Neural cell (in vitro differentiated cells): ENCODE results near the gene PHACTR1. TPM values are rescaled to one million over a fixed set of nuclear protein-coding genes. Genes with fewer than 3 reads are reported as not detected.

Source experiments
- H2AFZ ChIP-seq: fragments of 200-600, 300-800 bp; sonication (generic), shearing (Covaris generic); 2 replicates; pipeline ENCODE4 v1.6.0; 2014; ENCODE audit warnings: low read depth, mild to moderate bottlenecking, antibody characterized with exemption, low read length, moderate library complexity
- H3F3A ChIP-seq: fragments of 200-600 bp; shearing (Covaris generic); 2 replicates; pipeline ENCODE4 v1.6.1; 2016; ENCODE audit warnings: mild to moderate bottlenecking, moderate library complexity, mixed read lengths, antibody characterized with exemption, low read length; ENCODE audit not compliant: insufficient read depth, poor library complexity, severe bottlenecking
- H3K27ac ChIP-seq: fragments of 200-600, 300-800 bp; sonication (generic), shearing (Covaris generic); 2 replicates; pipeline ENCODE4 v1.5.1; 2014; ENCODE audit warnings: mild to moderate bottlenecking, low read length, moderate library complexity
- H3K27me3 ChIP-seq: fragments of 300-800, 200-600 bp; sonication (generic), shearing (Covaris generic); 2 replicates; pipeline ENCODE4 v1.6.0; 2014; ENCODE audit warnings: mild to moderate bottlenecking, low read depth, low read length, moderate library complexity; ENCODE audit not compliant: insufficient read depth
- H3K36me3 ChIP-seq: fragments of 300-800, 200-600 bp; sonication (generic), shearing (Covaris generic); 2 replicates; pipeline ENCODE4 v1.5.1; 2014; ENCODE audit warnings: mild to moderate bottlenecking, antibody characterized with exemption, low read length, moderate library complexity; ENCODE audit not compliant: insufficient read depth
- H3K4me2 ChIP-seq: fragments of 300-800, 200-600 bp; sonication (generic), shearing (Covaris generic); 2 replicates; pipeline ENCODE4 v1.6.0; 2014; ENCODE audit warnings: mild to moderate bottlenecking, low read length
- H3K4me3 ChIP-seq: fragments of 300-800, 200-600 bp; sonication (generic), shearing (Covaris generic); 2 replicates; pipeline ENCODE4 v1.5.1; 2014; ENCODE audit warnings: mild to moderate bottlenecking, low read length, moderate library complexity
- H3K79me2 ChIP-seq: fragments of 200-600 bp; shearing (Covaris generic); replicated peaks from 2 replicates; pipeline ENCODE4 v1.6.0; 2014; ENCODE audit warnings: mild to moderate bottlenecking, low read length, moderate library complexity; ENCODE audit not compliant: insufficient read depth
- H3K9ac ChIP-seq: fragments of 300-800, 200-600 bp; sonication (generic), shearing (Covaris generic); 2 replicates; pipeline ENCODE4 v1.6.1; 2016; ENCODE audit warnings: mild to moderate bottlenecking, low read length, mixed read lengths
- H3K9me2 ChIP-seq: fragments of 200-600 bp; shearing (Covaris generic); 2 replicates; pipeline ENCODE4 v1.6.1; 2016; ENCODE audit warnings: mild to moderate bottlenecking, low read length, mixed read lengths; ENCODE audit not compliant: insufficient read depth
- H3K9me3 ChIP-seq: fragments of 200-600, 300-800 bp; sonication (generic), shearing (Covaris generic); 2 replicates; pipeline ENCODE4 v1.6.1; 2016; ENCODE audit warnings: mild to moderate bottlenecking, mixed run types, low read length, moderate library complexity, mixed read lengths
- H4K20me1 ChIP-seq: fragments of 200-600 bp; shearing (Covaris generic); 2 replicates; pipeline ENCODE4 v1.6.1; 2016; ENCODE audit warnings: mild to moderate bottlenecking, mixed run types; ENCODE audit not compliant: insufficient read depth
- EP300 ChIP-seq: fragments of 450-650 bp; conservative IDR thresholded peaks from 2 replicates; pipeline ENCODE4 v1.6.1; 2014; ENCODE audit warnings: antibody characterized with exemption, mild to moderate bottlenecking, moderate library complexity; ENCODE audit not compliant: poor library complexity, severe bottlenecking
- EZH2 ChIP-seq: fragments of 200-600, 300-800 bp; shearing (Covaris generic), sonication (generic); IDR thresholded peaks from 2 replicates; pipeline ENCODE4 v1.6.1; 2014; ENCODE audit warnings: antibody characterized with exemption, low read length, borderline replicate concordance, mild to moderate bottlenecking; ENCODE audit not compliant: insufficient read depth, poor library complexity, severe bottlenecking
- MXI1 ChIP-seq: fragments of 450-650 bp; conservative IDR thresholded peaks from 2 replicates; pipeline ENCODE4 v1.6.1; 2014; ENCODE audit warnings: antibody characterized with exemption, mild to moderate bottlenecking; ENCODE audit not compliant: poor library complexity, severe bottlenecking
- POLR2AphosphoS5 ChIP-seq: IDR thresholded peaks from 2 replicates; pipeline ENCODE4 v1.6.1; 2012
- RAD21 ChIP-seq: fragments of 450-650 bp; conservative IDR thresholded peaks from 2 replicates; pipeline ENCODE4 v1.6.1; 2014; ENCODE audit warnings: antibody characterized with exemption, mild to moderate bottlenecking, moderate library complexity
- REST ChIP-seq: IDR thresholded peaks from 2 replicates; pipeline ENCODE4 v1.6.1; 2012; ENCODE audit warnings: borderline replicate concordance
- SMC3 ChIP-seq: fragments of 450-650 bp; conservative IDR thresholded peaks from 2 replicates; pipeline ENCODE4 v1.6.1; 2014; ENCODE audit warnings: antibody characterized with exemption, mild to moderate bottlenecking, moderate library complexity; ENCODE audit not compliant: poor library complexity
- TAF1 ChIP-seq: IDR thresholded peaks from 2 replicates; pipeline ENCODE4 v1.6.1; 2012; ENCODE audit warnings: low read depth
- polyA plus RNA-seq: library from polyadenylated mRNA; depleted of rRNA; stranded (reverse); fragments of >200 nt; gene quantifications from 2 replicates; pipeline ENCODE4 v1.2.3, GENCODE V29; 2014
- TF ChIP-seq, protein P1 (sequence below): fragments of 450-650 bp; IDR thresholded peaks from 2 replicates; pipeline ENCODE4 v1.5.1; 2014; ENCODE audit warnings: antibody characterized with exemption, mild to moderate bottlenecking, moderate library complexity; ENCODE audit not compliant: poor library complexity, severe bottlenecking

Gene PHACTR1
- polyA plus RNA-seq, 1 donor from 2014 or later = 7.8 TPM

- TF ChIP-seq RAD21 = no peak
- TF ChIP-seq SMC3 = no peak
- no peak for TF ChIP-seq EP300
- no peak for TF ChIP-seq REST
- Histone ChIP-seq H3K27ac (no peak overlapping the region), H3K4me3 (no peak overlapping the region), H3F3A (no peaks in the 10 kb centered on the region), H3K4me2 (no peak overlapping the region), H3K27me3 (no peaks in the 10 kb centered on the region), H2AFZ (no peak overlapping the region), H3K79me2 (no peaks in the 10 kb centered on the region), H3K9ac (no peak overlapping the region), H4K20me1 (no peaks in the 10 kb centered on the region), H3K36me3 (no peaks in the 10 kb centered on the region), H3K9me3 (no peaks in the 10 kb centered on the region), H3K9me2 (no peaks in the 10 kb centered on the region)
Measured at GRCh38 chr6:12804952-12805645, 88.5 kb downstream of the PHACTR1 start.

DNA sequence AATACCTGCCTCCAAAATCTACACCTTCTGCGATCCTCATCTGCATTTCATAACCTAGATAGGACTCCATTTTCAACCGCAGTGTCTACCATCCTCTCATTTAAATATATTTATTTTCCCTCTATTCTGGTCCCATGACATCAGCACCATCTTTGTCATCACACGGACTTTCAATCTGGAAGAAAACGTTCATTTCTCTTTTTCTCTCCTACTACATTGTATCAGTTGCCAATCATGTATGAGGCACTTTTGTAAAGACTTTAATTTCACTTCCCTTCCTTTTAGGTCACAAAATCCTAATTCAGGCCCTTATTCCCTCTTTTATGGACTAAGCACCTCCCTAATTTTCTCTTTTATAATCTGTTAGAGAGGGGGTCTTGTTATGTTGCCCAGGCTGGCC, 89.6 kb downstream of the PHACTR1 start:
- no peak overlapping the region for H3K4me2 ChIP-seq
- no peaks in the 10 kb centered on the region for H3K27me3 ChIP-seq
- no peak overlapping the region for H3K9ac ChIP-seq
- no peaks in the 10 kb centered on the region for H3K9me3 ChIP-seq
- no peaks in the 10 kb centered on the region for H4K20me1 ChIP-seq
- H3K36me3 ChIP-seq = no peaks in the 10 kb centered on the region
- H2AFZ ChIP-seq = no peak overlapping the region
- TF ChIP-seq TAF1 (no peak), SMC3 (no peak), POLR2AphosphoS5 (no peak), EZH2 (no peak), MXI1 (no peak), RAD21 (no peak), EP300 (no peak), REST (no peak)
- TF ChIP-seq, protein P1, sequence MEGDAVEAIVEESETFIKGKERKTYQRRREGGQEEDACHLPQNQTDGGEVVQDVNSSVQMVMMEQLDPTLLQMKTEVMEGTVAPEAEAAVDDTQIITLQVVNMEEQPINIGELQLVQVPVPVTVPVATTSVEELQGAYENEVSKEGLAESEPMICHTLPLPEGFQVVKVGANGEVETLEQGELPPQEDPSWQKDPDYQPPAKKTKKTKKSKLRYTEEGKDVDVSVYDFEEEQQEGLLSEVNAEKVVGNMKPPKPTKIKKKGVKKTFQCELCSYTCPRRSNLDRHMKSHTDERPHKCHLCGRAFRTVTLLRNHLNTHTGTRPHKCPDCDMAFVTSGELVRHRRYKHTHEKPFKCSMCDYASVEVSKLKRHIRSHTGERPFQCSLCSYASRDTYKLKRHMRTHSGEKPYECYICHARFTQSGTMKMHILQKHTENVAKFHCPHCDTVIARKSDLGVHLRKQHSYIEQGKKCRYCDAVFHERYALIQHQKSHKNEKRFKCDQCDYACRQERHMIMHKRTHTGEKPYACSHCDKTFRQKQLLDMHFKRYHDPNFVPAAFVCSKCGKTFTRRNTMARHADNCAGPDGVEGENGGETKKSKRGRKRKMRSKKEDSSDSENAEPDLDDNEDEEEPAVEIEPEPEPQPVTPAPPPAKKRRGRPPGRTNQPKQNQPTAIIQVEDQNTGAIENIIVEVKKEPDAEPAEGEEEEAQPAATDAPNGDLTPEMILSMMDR = no peak
- no peaks in the 10 kb centered on the region for H3K9me2 ChIP-seq
- no peaks in the 10 kb centered on the region for H3K79me2 ChIP-seq
- H3K27ac ChIP-seq = no peak overlapping the region
- H3F3A ChIP-seq = no peaks in the 10 kb centered on the region
- no peak overlapping the region for H3K4me3 ChIP-seq
